Fibroblast of lung (primary cell): ENCODE data around the gene AMN. TPM values are rescaled to one million over a fixed set of nuclear protein-coding genes. Genes with fewer than 3 reads are reported as not detected.

Experiments
- DNase-seq, 2 donors: peaks; one replicate each; pipeline versions ENCODE4 v3.0.0 to v3.0.0-alpha.2; 2010; ENCODE audit warnings: low read depth in 2 of 2
- H2AFZ ChIP-seq: 2 replicates; pipeline ENCODE4 v1.5.1; 2012; ENCODE audit warnings: low read length, control low read depth, inconsistent platforms
- H3K27ac ChIP-seq: 2 replicates; pipeline ENCODE4 v1.5.1; 2011; ENCODE audit warnings: low read length, control low read depth; ENCODE audit not compliant: insufficient read depth
- H3K27me3 ChIP-seq: 2 replicates; pipeline ENCODE4 v1.5.1; 2011; ENCODE audit warnings: mild to moderate bottlenecking, low read length; ENCODE audit not compliant: control insufficient read depth, insufficient read depth
- H3K36me3 ChIP-seq: 2 replicates; pipeline ENCODE4 v1.5.1; 2011; ENCODE audit warnings: low read length; ENCODE audit not compliant: control insufficient read depth, insufficient read depth
- H3K4me1 ChIP-seq: 2 replicates; pipeline ENCODE4 v1.5.1; 2011; ENCODE audit warnings: low read length; ENCODE audit not compliant: control insufficient read depth, insufficient read depth; ENCODE audit errors: extremely low read depth
- H3K4me2 ChIP-seq: 2 replicates; pipeline ENCODE4 v1.5.1; 2011; ENCODE audit warnings: low read length, control low read depth; ENCODE audit not compliant: insufficient read depth; ENCODE audit errors: extremely low read depth
- H3K4me3 ChIP-seq, 4 experiments: fragments of 200-600 bp in 1 of 4; sonication (generic) in 1 of 4; replicated peaks in 1 of 4; 2 replicates each; pipeline ENCODE4 v1.5.1; 2011 to 2016; ENCODE audit warnings: low read length in 4 of 4, low read depth in 3 of 4, mild to moderate bottlenecking in 3 of 4, control low read depth in 2 of 4, inconsistent platforms in 1 of 4, mixed read lengths in 1 of 4; ENCODE audit not compliant: insufficient read depth in 1 of 4; ENCODE audit errors: control extremely low read depth in 1 of 4
- H3K79me2 ChIP-seq: 2 replicates; pipeline ENCODE4 v1.5.1; 2012; ENCODE audit warnings: mild to moderate bottlenecking, low read length, inconsistent platforms; ENCODE audit not compliant: control insufficient read depth, insufficient read depth
- H3K9ac ChIP-seq: 2 replicates; pipeline ENCODE4 v1.5.1; 2011; ENCODE audit warnings: mild to moderate bottlenecking, low read length, control low read depth; ENCODE audit not compliant: insufficient read depth
- H3K9me3 ChIP-seq: 2 replicates; pipeline ENCODE4 v1.5.1; 2012; ENCODE audit warnings: low read depth, low read length; ENCODE audit not compliant: control insufficient read depth, insufficient read depth
- H4K20me1 ChIP-seq: 2 replicates; pipeline ENCODE4 v1.5.1; 2011; ENCODE audit warnings: low read length; ENCODE audit not compliant: control insufficient read depth, insufficient read depth; ENCODE audit errors: extremely low read depth
- EZH2 ChIP-seq: IDR thresholded peaks from 2 replicates; pipeline ENCODE4 v1.5.1; 2012; ENCODE audit warnings: low read length, control low read depth, mild to moderate bottlenecking; ENCODE audit errors: missing control alignments
- polyA plus RNA-seq, 2 donors: library from polyadenylated mRNA; depleted of rRNA in 1 of 2; stranded (reverse) in 1 of 2; unstranded in 1 of 2; fragments of >200 nt; gene quantifications; 2 replicates each; pipeline ENCODE4 v1.2.1, GENCODE V29; 2011 to 2012; ENCODE audit warnings: missing spikeins in 1 of 2
- total RNA-seq: library from RNA; depleted of rRNA; stranded (reverse); fragments of >200 nt; gene quantifications from 2 replicates; pipeline ENCODE4 v1.2.1, GENCODE V29; 2014
- TF ChIP-seq, protein P1 (sequence below), 2 donors: IDR thresholded peaks in 1 of 2; conservative IDR thresholded peaks in 1 of 2; 1 replicate in 1 of 2; 2 replicates in 1 of 2; pipeline ENCODE4 v1.5.1; 2011 to 2012; ENCODE audit warnings: low read length in 2 of 2, control low read depth in 1 of 2, inconsistent platforms in 1 of 2, low read depth in 1 of 2, mild to moderate bottlenecking in 1 of 2

The AMN gene
- total and polyA plus RNA-seq, 2 donors (not counting 1 experiment from before 2014, with no cell fraction given), result under 0.01 TPM; not detected in 1

- Histone ChIP-seq H3K36me3 (no peaks in the 10 kb centered on the region), H3K27ac (no peak overlapping the region), H3K4me3 (no peak overlapping the region), H3K79me2 (no peaks in the 10 kb centered on the region), H3K9ac (no peak overlapping the region), H2AFZ (no peak overlapping the region), H3K4me2 (no peak overlapping the region), H3K27me3 (peaks cover 8% of the 10 kb centered on the region), H3K4me1 (no peaks in the 10 kb centered on the region), H4K20me1 (no peaks in the 10 kb centered on the region), H3K9me3 (no peaks in the 10 kb centered on the region)
- TF ChIP-seq, protein P1, sequence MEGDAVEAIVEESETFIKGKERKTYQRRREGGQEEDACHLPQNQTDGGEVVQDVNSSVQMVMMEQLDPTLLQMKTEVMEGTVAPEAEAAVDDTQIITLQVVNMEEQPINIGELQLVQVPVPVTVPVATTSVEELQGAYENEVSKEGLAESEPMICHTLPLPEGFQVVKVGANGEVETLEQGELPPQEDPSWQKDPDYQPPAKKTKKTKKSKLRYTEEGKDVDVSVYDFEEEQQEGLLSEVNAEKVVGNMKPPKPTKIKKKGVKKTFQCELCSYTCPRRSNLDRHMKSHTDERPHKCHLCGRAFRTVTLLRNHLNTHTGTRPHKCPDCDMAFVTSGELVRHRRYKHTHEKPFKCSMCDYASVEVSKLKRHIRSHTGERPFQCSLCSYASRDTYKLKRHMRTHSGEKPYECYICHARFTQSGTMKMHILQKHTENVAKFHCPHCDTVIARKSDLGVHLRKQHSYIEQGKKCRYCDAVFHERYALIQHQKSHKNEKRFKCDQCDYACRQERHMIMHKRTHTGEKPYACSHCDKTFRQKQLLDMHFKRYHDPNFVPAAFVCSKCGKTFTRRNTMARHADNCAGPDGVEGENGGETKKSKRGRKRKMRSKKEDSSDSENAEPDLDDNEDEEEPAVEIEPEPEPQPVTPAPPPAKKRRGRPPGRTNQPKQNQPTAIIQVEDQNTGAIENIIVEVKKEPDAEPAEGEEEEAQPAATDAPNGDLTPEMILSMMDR (conservative IDR thresholded peaks at IDR 0.05 in 1 of 2, IDR thresholded peaks at IDR 0.05 in 1 of 2; ENCODE audit: low read depth in 1 of 2, low read length in 2 of 2), result no peak
- TF ChIP-seq EZH2, result no peak
- no peak for DNase-seq
Observed at GRCh38 chr14:102917056-102917385, 5.4 kb upstream of the AMN start.

- Histone ChIP-seq H3K36me3 (no peaks in the 10 kb centered on the region), H3K4me2 (no peak overlapping the region), H2AFZ (no peak overlapping the region), H3K4me3 (no peak overlapping the region), H4K20me1 (no peaks in the 10 kb centered on the region), H3K27ac (no peak overlapping the region), H3K4me1 (no peaks in the 10 kb centered on the region), H3K9ac (no peak overlapping the region), H3K79me2 (no peaks in the 10 kb centered on the region), H3K9me3 (no peaks in the 10 kb centered on the region), H3K27me3 (peaks cover 14% of the 10 kb centered on the region)
- TF ChIP-seq, protein P1 (conservative IDR thresholded peaks at IDR 0.05 in 1 of 2, IDR thresholded peaks at IDR 0.05 in 1 of 2; ENCODE audit: low read depth in 1 of 2, low read length in 2 of 2), result peak; percentile 63 to 77
- no peak for TF ChIP-seq EZH2
- DNase-seq, result peak; percentile 19 to 39
Observed at GRCh38 chr14:102917469-102918211, 4.8 kb upstream of the AMN start.

DNA sequence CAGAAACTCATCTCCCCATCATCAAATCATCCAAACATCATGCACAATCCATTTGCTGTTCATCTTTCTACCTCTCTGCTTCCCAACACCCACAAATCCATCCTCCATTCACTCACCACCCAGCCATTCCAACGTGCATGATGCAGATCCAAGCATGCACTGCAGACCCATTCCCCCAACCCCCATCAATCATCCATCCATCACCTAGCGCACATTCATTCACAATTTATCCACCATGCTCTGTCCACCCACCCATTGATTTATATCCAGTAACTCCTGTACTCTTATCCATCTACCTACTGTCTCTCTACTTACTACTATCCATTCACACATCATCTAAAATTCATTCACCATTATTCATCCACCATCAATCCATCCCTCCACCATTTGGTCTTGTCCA, 4.0 kb upstream of the AMN start:
- Histone ChIP-seq H3K9me3 (no peaks in the 10 kb centered on the region), H3K27me3 (peaks cover 22% of the 10 kb centered on the region), H3K79me2 (no peaks in the 10 kb centered on the region), H3K4me2 (no peak overlapping the region), H3K9ac (no peak overlapping the region), H2AFZ (no peak overlapping the region), H3K4me3 (no peak overlapping the region), H3K4me1 (no peaks in the 10 kb centered on the region), H3K27ac (no peak overlapping the region), H4K20me1 (no peaks in the 10 kb centered on the region), H3K36me3 (no peaks in the 10 kb centered on the region)
- no peak for TF ChIP-seq EZH2
- TF ChIP-seq, protein P1 (conservative IDR thresholded peaks at IDR 0.05 in 1 of 2, IDR thresholded peaks at IDR 0.05 in 1 of 2; ENCODE audit: low read depth in 1 of 2, low read length in 2 of 2), result no peak
- no peak for DNase-seq
